GM12874 (cell line): ENCODE measurements around the gene RFC5.

Experiments
- CTCF ChIP-seq: IDR thresholded peaks from 2 replicates; pipeline ENCODE4 v1.5.1; 2011; ENCODE audit warnings: low read depth, mild to moderate bottlenecking, control low read depth, low read length, moderate library complexity; ENCODE audit not compliant: insufficient read depth

The RFC5 gene

GRCh38 chr12:118016424-118017264, at the start of gene RFC5:
TSS of gene RFC5 (plus strand) at chr12:118016703. CDS start at chr12:118016828, 125 bp downstream.
- TF ChIP-seq CTCF, result no peak

- TF ChIP-seq CTCF, result no peak
Measured at GRCh38 chr12:117967043-117967442, 49.5 kb upstream of the RFC5 start.

GRCh38 chr12:117967512-117967911, 49.0 kb upstream of the RFC5 start:
- no peak for TF ChIP-seq CTCF

GRCh38 chr12:117968151-117968789, 48.2 kb upstream of the RFC5 start:
- no peak for TF ChIP-seq CTCF

- TF ChIP-seq CTCF, result no peak
Measured at GRCh38 chr12:117968826-117969659, 47.5 kb upstream of the RFC5 start, which contains the start of gene KSR2. TSS of gene KSR2 (minus strand) at chr12:117968990. CDS start at chr12:117968255, 735 bp downstream.

- no peak for TF ChIP-seq CTCF
Measured at GRCh38 chr12:117970334-117970733, 46.2 kb upstream of the RFC5 start.

- TF ChIP-seq CTCF, result no peak
Measured at GRCh38 chr12:117972301-117972700, 44.2 kb upstream of the RFC5 start.
